Germinal center (tissue), 1 donor: ENCODE data around the gene TAS2R40.

Experiments used
- DNase-seq: peaks from one replicate; pipeline ENCODE4 v3.0.0; 2012; ENCODE audit warnings: mixed read lengths, low spot score

TAS2R40 gene

DNA sequence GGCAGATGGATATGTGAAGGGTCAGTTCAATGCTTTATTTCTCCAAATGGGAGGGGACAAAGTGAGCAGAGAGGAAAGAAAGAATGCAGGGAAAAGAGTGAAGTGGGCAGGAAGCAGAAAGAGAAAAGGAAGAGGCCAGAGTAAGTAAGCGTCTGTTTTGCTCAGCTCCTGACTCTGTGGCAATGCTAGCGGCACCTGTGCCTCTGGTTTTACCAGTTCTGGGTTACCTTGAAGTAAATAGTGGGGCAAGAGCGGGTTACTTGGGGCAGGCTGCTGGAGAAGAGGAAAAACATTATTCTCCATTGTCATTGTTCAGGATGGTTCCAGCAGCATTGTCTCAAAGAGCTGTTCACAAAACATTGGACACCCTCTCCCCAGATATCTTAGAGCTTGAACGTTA, 1.9 kb downstream of the TAS2R40 start:
- no peak for DNase-seq

DNA sequence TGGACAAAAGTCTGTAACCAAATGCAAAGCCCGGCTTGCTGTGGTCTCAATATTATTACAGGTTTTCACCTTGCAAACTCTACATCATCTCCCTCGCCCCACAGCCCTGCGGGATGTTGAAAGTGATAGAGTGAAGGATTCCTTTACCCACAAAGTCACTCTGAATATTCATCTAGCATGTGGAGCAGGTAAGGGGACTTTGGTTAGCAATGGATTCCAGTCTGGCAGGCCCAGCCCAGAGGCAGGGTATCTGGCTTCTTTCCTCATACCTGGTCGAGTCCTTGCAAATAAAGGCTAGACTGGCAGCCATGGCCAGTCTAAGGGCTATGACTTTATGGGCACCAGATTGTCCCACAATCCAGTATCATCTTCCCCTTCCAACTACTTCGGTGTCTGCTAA, 3.2 kb downstream of the TAS2R40 start:
- DNase-seq, result no peak

DNA sequence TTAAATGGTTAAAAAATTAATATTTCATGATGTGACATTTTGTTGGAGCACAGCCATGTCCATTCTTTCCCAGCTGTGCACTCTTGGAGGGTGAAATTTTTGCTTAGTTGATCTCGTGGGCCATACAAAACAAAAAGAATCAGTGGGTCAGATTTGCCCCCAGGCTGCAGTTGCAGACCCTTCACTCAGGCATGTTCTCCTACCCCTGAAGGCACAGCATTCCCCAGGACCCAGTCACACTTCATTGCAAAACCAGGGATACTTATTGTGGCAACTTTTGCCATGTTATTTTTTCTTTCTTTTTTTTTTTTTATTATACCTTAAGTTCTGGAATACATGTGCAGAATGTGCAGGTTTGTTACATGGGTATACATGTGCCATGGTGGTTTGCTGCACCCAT, 6.0 kb downstream of the TAS2R40 start:
- DNase-seq, result no peak

DNA sequence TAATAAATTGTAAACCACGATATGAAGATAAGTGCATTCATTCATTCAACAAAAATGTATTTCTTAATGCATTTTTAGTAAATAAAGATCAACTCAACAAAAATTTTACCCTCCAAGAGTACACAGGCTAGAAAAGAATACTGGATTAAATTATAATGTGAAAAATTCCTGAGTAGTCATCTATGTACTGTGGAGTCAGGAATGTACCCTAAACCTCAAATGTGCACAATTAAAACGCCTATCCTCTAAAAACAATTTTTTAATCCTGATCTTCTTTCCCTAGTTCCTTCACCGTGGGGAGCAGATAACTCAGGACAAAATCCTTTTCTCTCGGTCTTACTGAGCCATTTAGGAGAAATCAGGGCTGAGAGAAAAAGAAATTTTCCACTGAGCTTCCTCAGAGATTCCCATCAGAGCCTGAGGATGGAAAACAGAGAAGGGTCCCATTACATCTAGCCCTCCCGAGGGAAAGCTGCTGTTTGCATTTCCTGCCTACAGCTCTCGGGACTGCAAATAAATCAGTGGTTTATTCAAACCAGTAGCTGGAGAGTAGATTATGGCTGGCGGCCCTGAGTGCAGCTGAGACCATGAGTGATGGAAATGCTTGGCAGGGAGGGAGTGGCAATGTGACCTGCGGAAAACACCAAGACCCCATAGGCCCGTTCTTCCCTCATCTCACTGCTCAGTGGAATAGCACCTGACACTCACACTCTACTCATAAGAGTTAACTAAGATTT, 7.4 kb downstream of the TAS2R40 start:
- DNase-seq, result no peak

DNA sequence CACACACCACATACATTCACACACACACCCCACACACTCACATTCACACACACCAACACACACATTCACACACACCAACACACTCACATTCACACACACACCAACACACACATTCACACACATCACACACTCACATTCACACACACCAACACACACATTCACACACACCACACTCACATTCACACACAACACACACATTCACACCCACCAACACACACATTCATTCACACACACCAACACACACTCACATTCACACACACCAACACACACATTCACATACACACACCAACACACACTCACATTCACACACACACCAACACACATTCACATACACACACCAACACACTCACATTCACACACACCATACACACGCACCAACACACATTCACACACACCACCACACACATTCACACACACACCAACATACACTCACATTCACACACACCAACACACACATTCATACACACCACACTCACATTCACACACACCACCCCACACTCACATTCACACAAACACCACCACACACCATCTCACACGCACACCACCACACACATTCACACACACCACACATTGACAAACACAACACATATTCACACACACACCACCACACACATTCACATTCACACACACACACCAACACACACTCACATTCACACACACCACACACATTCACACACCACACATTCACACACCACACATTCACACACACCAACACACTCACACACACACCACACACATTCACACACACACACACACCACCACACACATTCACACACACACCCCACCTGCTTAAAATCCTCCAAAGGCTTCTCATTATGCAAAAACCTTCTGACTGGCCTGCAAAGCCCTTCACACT, 9.0 kb downstream of the TAS2R40 start:
- no peak for DNase-seq

DNA sequence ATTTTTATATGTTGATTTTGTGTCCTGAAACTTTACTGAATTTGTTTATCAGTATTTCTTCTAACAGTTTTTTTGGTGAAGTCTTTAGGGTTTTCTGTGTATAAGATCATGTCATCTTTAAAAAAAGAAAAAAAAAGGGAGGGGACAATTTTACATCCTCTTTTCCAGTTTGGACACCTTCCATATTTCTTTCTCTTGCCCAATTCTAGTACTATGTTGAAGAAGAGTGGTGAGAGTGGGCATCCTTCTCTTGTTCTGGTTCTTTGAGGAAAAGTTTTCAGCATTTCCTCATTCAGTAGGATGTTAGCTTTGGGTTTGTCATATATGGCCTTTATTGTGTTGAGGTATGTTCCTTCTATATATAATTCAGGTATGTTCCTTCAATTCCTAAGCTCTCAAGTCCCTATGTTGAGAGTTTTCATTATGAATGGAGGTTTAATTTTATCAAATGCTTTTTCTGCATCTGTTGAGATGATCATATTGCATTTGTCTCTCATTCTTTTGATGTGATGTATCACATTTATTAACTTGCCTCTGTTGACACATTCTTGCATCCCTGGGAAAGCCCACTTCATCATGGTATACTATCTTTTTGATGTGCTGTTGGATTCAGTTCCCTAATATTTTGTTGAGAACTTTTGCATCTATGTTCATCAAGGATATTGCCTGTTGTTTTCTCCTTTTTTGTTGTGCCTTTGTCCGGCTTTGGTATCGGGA, 12.1 kb downstream of the TAS2R40 start:
- DNase-seq, result no peak

DNA sequence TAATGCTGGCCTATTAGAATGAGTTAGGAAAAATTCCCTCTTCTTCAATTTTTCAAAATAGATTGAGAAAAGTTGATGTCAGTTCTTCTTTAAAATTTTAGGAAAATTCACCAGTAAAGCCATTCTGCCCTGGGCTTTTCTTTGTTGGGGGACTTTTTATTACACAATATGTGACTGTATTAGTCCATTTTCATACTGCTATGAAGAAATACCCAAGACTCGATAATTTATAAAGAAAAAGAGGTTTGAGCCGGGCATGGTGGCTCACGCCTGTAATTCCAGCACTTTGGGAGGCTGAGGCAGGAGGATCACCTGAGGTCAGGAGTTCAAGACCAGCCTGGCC, 12.7 kb downstream of the TAS2R40 start:
- no peak for DNase-seq

DNA sequence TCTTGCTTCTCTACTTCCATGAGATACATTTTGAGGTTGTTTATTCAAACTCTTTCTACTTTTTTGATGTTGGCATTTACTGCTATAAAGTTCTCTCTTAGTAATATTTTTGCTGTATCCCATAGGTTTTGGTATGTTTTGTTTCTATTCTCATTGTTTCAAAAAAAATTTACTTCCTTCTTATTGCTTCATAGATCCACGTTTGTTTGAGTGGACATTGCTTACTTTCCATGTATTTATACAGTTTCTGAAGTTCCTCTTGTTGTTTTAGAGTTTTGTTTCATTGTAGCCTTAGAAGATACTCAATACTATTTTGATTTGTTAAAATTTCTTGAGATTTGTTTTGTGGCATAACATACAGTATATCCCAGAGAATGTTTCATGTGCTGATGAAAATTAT, 13.7 kb downstream of the TAS2R40 start:
- no peak for DNase-seq

DNA sequence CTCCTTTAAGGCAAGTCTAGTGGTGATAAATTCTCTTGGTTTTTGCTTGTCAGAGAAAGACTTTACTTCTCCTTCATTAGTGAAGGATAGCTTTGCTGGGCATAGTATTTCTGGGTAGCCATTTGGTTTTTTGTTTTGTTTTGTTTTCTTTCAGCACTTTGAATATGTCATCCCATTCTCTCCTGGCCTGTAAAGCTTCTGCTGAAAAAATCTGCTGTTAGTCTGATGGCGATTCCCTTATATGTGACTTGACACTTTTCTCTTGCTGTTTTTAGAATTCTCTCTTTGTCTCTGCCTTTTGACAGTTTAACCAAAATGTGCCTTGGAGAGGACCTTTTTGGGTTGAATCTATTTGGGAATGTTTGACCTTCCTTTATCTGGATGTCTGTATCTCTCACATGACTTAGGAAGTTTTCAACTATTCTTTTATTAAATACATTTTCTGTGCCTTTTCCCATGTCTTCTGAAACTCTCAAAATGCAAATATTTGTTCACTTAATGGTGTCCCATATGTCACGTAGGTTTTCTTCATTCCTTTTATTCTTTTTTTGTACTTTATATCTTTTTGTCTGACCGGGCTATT, 14.7 kb downstream of the TAS2R40 start:
- DNase-seq, result no peak

DNA sequence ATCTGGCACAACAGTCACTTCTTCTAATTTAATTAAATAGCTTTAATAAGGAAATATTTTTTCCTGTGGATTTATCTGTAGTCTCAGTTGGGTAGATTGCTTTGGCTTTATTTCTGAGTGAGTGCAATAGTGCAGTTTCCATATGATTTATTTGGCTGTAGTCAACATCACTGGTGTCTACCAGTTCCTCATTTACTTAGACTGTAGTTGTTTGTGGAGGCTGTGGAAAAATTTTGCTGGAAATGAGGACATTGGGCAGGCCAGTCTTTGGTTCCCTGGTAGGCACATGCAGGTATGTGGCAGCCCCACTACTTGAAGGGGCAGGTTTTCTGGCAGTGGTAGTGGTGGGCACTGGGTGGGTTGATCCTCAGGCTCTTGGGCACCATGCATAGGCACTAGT, 15.5 kb downstream of the TAS2R40 start:
- no peak for DNase-seq

DNA sequence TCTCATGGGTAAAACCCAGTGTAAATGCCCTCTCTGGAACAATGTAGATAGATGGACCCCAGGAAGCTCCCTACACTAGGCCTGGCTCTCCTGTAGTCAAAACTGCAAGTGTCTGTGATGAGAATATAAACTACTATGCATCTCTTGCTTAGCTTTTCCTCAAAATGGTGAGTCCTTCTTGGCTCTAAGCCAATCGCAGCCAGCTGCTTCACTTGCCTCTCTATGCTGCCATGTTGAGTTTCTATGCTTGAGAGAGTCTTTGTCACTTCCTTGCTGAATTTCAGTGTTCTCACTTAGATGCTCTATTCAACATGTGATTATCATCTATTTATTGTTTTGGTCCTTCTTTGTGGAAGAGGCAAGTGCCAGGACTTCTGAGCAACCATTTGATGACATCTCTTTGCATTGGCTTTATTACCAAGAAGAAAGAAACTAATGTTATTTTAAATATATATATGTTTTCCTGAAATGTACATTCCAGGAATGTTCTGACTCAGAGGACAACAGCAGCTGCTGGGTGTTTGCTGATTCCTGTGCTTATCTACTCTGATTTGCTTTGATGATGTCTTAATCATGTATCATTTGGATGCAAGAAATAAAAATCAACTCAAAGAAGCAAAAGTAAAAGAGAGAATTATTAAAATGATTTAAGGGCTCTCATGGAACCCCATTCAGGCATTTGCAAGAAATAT, 16.6 kb downstream of the TAS2R40 start:
- no peak for DNase-seq

DNA sequence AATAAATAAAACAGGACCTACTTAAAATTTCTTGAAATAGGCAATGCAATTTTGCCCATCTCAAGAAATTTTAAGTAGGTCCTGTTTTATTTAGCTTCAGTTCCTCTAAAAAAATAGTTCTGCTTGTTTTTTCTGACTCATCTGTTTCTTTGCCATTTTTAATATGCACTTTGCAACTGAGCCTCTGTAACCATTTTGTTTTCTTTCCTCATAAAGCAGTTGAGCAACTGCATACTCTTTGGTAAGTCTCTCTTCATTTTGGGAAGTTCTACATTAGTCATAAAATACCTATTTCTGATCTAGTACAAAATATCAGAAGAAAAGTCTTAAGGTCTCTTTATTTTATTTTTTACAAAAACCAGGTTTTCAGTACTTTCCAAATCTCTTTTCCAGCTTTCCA, 18.0 kb downstream of the TAS2R40 start:
- DNase-seq, result no peak

DNA sequence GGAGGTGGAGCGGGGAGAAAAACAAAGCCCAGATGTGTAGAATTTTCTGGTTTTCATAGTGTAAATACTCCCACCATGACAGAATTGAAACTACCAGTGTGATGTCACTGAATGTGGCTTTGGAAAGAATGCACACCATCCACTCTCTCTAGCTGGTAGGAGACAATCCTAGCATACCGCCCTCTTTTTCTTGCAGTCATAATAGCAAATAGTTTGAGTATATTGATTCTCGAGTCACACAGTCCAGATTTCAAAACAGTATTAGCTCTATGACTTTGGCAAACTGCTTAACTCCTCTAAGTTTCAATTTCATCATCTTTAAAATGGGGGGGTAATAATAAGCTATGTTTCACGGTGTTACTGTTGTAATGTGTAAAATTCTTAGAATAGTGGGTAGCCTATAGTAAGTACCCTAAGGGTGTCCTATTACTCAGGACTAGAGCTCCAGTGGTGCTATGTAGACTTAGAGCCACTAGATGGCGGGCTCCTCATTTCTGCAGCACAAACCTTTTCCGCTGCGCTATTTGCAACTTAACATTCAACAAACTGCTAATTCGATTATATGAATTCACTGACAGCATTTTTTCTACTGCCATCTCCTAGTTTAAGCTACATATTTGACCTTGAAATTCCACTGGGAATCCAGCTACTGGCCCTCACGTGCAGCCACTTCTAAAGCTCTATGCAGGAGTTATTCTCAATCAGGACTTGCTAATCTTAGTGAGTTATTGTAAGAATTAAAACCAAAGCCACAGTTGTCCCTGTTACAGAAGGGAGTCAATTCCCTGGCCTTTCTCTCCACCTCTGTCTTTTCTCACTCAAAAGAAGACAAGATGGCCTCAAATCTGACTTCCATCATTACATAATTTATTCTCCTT, 18.7 kb downstream of the TAS2R40 start:
- DNase-seq, result peak; percentile 67

DNA sequence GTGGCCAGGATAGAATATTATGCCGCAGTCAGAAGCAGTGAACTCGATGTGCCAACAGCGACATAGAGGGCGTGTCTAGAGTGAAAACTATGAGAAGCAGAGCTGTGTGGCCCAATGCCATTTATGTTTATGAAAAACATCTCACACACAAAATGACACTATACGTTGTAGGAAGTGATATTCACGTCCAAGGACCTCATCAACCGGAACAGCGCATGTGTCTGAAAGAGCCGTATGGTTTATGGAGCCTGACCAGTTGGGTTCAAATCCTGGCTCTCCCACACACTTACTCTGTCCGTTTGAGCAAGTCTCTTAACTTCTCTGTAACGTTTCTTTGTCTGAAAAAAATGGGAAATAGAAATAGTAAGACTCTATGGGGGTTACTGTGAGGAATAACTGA, 20.5 kb downstream of the TAS2R40 start:
- DNase-seq, result no peak

DNA sequence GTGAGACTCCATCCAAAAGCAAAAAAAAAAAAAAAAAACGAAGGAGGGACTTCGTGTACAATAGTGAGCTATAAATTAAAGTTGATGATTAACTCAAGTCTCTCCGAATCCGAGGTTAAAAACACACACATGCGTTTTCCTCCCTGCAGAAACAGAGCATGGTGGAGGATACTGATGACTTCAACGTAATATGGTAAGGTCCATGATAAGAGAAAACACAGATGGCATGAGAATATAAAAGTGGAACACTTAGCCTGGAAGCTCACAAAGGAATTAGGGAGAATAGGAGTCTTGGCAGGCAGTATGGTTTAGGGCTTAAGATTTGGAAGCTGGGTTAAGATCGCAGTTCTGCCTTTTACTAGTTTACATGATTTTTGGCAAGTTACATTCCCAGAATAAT, 21.3 kb downstream of the TAS2R40 start:
- DNase-seq, result no peak

DNA sequence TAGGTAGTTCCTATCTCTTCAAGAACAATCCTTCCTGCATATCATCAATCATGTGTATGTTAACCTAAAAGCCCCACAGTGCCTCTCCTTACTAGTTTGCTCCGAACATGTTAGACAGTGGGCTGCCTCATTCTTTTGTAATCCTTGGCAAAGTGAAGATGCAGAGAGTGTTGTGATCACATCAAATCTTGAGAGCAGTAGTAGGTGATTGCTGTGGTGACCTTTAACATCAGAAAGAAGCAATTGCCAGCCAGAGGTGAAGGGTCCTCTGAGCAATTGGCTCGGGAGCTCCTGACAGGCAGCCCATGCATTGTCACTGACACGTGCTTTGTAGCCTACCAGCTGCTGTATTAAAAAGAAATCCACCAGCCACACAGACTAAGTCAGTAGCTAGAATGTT, 21.8 kb downstream of the TAS2R40 start:
- DNase-seq, result no peak

DNA sequence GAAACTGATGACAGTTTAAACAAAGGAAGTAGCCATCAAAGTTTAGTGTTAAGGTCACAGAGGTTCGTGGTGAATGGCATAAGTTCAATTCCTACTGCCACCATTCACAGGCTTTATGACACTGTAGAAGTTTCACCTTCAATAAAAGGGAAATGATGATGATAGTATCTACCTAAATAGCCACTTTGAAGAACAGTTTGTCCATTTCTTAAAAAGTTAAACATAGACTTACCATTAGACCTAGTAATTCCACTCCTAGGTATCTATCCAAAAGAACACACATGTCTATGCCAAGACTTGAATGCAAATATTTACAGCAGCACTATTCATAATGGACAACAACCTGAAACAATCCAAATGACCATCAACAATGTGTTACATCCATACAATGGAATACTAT, 22.5 kb downstream of the TAS2R40 start:
- DNase-seq, result no peak

DNA sequence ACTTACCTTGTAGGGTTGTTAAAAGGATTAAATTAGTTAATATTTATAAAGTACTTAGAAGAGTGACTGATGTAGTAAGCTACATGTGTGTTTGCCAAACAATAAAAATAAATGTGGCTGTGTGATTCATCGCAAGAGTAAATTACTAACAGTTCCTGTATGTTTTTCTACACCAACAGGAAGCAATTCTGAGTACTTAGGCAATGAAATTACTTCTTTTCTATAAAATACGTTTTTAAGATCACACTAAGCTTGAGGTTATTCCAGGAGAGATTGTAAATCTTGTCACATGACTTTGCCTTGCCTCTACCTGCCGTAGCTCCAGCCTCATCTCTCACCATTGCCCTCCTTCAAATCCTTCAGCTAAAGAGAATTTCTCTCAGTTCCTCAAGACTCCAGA, 23.3 kb downstream of the TAS2R40 start:
- DNase-seq, result no peak

DNA sequence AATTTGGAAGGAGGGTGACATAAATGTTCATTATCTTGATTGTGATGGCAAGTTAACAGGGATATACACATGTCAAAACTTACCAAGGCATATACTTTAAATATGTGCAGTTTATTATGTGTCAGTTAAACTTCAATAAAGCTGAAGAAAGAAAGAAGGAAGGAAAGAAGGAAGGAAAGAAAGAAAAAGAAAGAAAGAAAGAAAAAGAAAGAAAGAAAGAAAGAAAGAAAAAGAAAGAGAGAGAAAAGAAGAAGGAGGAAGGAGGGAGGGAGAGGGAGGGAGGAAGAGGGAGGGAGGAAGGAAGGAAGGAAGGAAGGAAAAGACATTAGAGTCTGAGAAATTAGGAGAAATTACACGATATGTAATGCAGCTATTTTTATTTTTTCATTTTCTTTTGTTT, 25.5 kb downstream of the TAS2R40 start:
- no peak for DNase-seq

DNA sequence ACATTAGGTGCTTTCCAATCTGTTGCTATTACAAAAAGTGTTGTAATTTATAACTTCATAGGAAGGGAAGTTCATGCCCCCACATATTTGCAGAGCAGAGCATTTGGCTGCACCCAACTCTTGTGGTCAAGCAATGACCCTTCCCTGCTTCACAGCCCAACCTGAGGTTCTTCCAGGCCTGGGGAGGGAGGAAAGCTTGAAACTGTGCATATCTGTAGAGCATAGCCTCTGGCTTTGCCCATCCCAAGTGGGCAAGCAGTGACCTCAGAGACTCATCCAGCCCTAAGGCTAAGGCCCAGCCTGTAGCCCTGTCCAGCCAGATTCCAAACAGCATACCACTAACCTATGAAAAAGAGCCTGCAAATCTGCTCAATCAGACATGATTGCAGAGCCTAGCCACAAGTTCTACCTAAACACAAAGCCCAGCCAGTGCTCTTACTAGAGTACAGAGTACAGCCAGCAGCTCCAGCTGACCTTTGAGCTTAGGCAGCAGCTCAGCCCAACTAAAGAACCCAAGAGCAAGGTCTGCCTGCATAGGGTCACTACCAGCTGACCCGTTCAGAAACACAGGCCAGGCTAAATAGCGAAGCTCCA, 27.0 kb downstream of the TAS2R40 start:
- DNase-seq, result no peak

DNA sequence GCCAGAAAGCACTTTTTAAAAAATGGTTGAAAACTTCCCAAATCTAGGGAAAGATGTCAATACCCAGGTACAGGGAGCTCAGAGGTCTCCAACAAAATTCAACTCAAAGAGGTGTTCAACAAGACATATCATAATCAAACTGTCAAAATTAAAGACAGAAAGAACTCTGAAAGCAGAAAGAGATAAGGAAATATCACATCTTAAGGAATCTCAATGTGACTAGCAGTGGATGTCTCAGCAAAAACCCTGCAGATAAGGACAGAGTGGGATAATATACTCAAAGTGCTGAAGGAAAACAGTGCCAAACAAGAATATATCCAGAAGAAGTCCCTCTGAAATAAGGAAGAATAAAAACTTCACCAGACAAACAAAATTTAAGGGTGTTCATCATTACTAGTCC, 28.4 kb downstream of the TAS2R40 start:
- no peak for DNase-seq
